Spleen (tissue), 7 donors: Measurements from ENCODE around the gene IDH2.

ENCODE experiments used
- CTCF ChIP-seq, 11 experiments: fragments of 200-600 bp in 7 of 11; fragments of 450-650 bp in 4 of 11; sonication (generic) in 4 of 11; IDR thresholded peaks in 8 of 11; conservative IDR thresholded peaks in 3 of 11; 1 replicate in 7 of 11; 2 replicates in 4 of 11; pipeline versions ENCODE4 v1.4.0 to v1.8.0; 2016 to 2021; ENCODE audit warnings: antibody characterized with exemption in 11 of 11, inconsistent platforms in 4 of 11, mild to moderate bottlenecking in 1 of 11
- POLR2A ChIP-seq, 3 donors: fragments of 450-650 bp; IDR thresholded peaks; one replicate each; pipeline ENCODE4 v1.5.1; 2017; ENCODE audit warnings: antibody characterized with exemption in 3 of 3, mild to moderate bottlenecking in 1 of 3
- POLR2AphosphoS5 ChIP-seq, 3 donors: sonication (generic); formaldehyde crosslinking; IDR thresholded peaks; one replicate each; pipeline ENCODE4 v1.5.1; 2017; ENCODE audit warnings: antibody characterized with exemption in 3 of 3
- donor health status: DM: no; HTN: no; CAD: no; lungs with moderate emphysema.
- donor health status: DM: no; HTN: no; CAD: no.
- donor health status: DM: no; HTN: no; CAD: no.

- TF ChIP-seq POLR2A (IDR thresholded peaks at IDR 0.05): no peak
- TF ChIP-seq CTCF (IDR thresholded peaks at IDR 0.05 in 8 of 11, conservative IDR thresholded peaks at IDR 0.05 in 3 of 11): no peak
- TF ChIP-seq POLR2AphosphoS5 (IDR thresholded peaks at IDR 0.05): peak in 1 of 3 donors; percentile 21
Observed at GRCh38 chr15:90085565-90085964, 16.7 kb downstream of the IDH2 start.
